NCI-H526 treated with DMSO at 0.1 percent for 48 hours (cell line): ENCODE results near the gene PPP1R14B.
A peak's percentile ranks its signal among the peaks of the same experiment; 100 is the strongest.

ENCODE experiments used
- DNase-seq: peaks from one replicate; lab custom pipeline; 2025; lab: John Stamatoyannopoulos, UW

Gene PPP1R14B

GRCh38 chr11:64245797-64246620 is 734 bp downstream of the PPP1R14B start:
- peak; percentile 40 for DNase-seq

DNA sequence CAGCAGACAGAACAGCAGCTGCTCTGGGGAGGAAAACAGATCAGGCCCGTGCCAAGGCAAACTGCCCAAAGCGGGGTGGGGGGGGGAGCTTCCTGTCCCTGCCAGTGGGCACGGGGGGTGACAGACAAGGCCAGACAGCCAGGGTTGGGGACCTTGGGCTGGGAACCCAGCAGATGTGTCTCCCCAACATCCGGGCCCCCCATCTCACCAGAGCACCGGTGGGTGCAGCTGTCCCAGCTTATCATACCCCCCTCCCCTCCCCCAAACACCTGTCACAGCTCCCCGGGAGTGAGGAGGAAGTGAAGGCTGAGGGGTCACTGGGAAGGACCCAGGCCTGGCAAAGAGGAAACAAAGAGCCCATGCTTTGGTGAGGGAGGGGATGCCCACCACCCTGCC is 1.3 kb downstream of the PPP1R14B start:
- DNase-seq = no peak

DNA sequence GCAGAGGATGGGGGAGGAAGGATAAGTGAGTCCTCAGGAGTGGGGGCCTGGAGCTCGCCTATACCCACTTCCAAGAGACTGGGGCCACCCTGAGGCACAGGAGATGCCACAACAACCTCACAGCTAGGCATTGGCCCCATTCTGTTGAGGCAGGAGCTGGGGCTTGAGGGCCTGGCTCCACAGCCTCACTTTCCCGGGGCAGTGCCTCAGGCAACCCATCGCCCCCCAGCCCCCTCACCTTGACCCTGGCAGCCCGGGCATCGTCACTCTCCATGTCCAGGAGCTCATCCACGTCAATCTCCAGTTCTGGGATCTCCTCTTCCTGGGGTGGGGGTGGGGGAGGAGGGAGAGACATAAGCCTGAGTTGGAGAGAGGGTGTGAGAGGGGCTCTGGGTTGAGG is 1.8 kb downstream of the PPP1R14B start:
- no peak for DNase-seq

DNA sequence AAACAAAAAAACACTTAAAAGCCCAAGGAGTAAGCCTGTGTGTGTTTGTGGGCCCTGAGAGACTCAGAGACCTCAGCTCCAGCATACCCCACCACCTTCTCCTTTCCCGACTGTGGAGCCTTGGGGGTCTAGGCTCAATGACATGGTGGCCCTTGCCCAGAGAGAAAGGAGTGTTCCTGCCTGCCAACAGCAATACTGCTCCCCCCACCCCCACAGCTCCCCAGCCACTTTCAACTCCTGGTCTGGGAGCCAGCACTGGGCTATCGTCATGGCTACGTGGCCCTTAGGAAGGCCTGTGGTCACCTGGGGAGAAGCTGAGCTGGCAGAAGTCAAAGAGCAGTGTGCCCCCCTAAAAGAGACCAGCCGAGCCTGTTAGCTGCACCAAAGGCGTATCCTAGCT is 2.6 kb downstream of the PPP1R14B start:
- no peak for DNase-seq

DNA sequence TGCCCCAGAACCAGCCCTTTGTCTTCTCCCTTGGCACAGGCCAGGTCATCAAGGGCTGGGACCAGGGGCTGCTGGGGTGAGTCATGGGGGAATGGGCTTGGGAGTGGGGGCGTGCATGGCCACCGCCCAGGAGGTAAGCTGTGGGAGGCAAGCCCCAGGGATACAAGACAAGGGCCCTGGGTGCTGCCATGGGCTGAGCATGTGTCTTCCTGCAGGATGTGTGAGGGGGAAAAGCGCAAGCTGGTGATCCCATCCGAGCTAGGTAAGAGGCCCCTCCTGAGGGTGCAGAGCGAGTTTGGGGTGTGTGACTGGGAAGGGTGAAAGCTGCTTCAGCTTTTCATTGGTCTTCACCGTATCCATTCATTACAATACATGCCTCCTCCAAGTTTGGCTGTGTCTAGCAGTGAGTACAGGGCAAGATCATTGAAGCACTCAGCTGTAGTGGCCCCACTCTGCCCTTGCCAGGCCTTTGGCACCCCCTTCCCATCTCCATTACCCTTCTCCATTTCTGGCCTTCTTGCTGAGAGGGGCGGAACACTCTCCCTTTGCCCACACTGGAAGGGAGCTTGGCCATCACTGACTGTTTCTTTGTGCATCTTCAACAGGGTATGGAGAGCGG is 3.4 kb downstream of the PPP1R14B start:
- DNase-seq = no peak

DNA sequence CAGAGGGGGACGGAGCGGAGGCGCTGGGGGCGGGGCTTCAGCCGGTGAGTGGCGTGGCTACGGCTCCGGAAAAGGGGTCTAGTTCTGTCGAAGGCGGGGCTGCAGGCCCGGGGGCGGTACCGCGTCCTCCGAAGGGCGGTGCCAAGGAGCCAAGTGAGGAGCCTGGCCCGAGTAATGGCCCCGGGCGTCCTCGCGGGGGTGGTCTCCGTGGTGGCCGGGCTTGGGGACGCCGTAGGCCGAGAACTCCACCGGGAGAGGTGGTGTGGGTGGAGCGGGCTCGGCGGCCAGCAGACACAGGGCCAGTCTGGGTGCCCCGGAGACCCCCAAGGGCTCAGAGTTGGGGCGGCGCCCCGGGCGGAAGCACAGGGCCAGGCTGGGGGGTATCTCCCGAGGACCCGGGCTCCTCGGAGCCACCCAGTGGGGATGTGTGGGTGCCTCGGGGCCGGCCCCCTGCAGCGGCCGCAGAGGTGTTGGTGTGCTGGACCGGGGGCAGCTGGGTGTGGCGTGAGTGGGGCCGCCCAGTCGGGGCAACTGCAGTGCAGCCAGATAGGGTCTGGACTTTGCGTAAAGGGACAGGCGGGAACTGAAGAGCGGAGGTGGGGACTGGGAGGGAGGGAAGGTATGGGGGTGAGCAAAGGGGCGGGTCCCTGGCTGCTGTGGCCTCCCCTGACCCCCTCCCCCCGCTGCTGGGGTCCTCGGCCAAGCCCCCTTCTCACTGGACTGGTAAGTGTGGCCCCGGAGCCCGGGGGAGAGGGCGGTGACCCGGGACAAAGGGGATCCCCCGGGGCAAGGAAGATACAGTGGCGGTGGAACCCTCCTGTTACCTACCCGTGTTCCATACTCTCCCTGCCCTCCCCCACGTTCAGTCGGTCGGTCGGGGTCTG is 5.0 kb downstream of the PPP1R14B start:
- DNase-seq = peak; percentile 30

- peak; percentile 98 for DNase-seq
Observed at GRCh38 chr11:64241241-64241490, 5.6 kb downstream of the PPP1R14B start.

GRCh38 chr11:64240435-64241240 is 6.1 kb downstream of the PPP1R14B start, which contains the start of gene FKBP2:
TSS of gene FKBP2 (plus strand) at chr11:64241095. CDS start at chr11:64242388, 1,293 bp downstream.
- DNase-seq = peak; percentile 93

GRCh38 chr11:64239662-64240434 is 6.9 kb downstream of the PPP1R14B start:
- DNase-seq = no peak

DNA sequence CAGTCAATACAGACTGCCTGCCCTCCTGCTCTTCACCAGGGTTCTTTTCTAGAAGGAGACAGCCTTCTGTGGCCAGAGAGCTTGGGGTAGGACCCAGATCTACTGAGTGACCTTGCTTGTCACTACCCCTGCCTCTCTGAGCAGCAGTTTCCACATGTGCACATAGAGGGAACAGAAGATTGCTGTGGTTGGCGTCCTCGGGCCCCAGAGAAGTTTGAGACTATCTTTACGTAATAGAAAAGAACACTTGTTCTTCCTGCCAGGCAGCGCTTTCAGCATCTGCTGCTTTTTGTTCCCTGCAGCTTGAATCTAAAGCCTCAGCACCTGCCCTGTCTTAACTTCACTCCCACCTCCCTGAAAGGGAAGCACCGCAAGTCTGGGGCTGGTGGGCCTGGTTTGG is 7.7 kb downstream of the PPP1R14B start:
- no peak for DNase-seq

DNA sequence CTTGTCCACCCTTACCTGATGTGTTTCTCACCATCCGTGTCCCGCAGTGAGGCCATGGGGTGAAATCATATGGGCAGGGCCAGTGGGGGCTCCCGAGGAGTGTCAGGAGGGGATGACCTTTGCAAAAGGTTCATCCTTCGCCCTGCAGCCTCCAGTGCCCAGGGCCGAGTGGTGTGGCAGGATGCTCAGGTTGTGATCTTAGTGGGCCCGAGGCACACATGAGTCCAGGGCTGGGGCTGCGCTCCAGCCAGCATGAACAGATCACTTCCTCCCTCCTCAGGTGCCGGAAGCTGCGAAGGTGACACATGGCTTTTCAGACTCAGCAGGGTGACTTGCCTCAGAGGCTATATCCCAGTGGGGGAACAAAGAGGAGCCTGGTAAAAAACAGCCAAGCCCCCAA is 8.7 kb downstream of the PPP1R14B start:
- DNase-seq = no peak

DNA sequence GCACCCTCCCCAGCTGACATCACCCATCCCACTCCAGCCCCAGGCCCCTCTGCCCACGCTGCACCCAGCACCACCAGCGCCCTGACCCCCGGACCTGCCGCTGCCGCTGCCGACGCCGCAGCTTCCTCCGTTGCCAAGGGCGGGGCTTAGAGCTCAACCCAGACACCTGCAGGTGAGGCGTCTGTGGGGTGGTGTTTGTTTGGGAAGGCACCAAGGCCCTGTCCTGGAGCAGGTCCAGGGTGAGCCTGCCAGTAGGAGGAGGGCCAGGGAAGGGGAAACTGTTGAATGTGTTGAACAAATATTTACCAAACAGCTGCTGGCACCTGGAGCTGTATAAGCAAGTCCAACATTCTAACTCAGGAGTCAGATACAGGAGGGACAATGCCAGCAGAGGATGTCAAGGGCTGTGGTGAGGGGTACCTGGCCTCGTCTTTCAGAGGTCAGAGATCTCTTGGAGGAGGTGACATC is 9.2 kb downstream of the PPP1R14B start:
- peak; percentile 60 for DNase-seq

- DNase-seq = no peak
Observed at GRCh38 chr11:64235437-64236161, 11.1 kb downstream of the PPP1R14B start.

GRCh38 chr11:64234647-64235379 is 11.9 kb downstream of the PPP1R14B start:
- DNase-seq = peak; percentile 69

DNA sequence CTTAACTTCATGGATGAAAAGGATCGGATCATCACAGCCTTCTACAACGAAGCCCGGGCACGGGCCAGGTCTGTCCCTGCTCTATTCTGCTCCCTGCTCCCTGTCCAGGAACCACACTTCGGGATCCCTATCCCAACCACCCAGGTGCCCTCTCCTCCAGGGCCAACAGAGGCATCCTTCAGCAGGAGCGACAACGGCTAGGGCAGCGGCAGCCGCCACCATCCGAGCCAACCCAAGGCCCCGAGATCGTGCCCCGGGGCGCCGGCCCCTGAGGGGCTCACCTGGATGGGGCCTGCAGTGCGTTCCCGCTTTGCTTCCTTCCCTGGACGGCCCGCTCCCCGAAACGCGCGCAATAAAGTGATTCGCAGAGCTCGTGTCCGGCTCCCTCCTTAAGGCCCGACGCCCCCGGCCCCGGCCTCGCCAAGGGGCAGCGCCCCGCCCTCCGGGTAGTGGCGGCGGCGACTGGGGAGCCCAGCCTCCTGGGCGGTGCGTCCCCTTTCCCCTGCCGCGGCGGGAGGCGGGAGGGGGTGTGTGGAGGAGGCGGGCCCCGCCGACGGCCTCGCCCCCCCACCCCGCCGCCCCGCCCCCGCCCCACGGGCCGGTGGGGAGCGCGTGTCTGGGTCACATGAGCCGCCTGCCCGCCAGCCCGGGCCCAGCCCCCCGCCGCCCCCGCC is 12.7 kb downstream of the PPP1R14B start, which contains the start of gene VEGFB:
TSS of gene VEGFB (plus strand) at position 672 of the 674 bp plus-strand sequence. CDS start 250 bp downstream, outside the sequence.
- DNase-seq = peak; percentile 48

- no peak for DNase-seq
Observed at GRCh38 chr11:64232967-64233315, 13.8 kb downstream of the PPP1R14B start.

DNA sequence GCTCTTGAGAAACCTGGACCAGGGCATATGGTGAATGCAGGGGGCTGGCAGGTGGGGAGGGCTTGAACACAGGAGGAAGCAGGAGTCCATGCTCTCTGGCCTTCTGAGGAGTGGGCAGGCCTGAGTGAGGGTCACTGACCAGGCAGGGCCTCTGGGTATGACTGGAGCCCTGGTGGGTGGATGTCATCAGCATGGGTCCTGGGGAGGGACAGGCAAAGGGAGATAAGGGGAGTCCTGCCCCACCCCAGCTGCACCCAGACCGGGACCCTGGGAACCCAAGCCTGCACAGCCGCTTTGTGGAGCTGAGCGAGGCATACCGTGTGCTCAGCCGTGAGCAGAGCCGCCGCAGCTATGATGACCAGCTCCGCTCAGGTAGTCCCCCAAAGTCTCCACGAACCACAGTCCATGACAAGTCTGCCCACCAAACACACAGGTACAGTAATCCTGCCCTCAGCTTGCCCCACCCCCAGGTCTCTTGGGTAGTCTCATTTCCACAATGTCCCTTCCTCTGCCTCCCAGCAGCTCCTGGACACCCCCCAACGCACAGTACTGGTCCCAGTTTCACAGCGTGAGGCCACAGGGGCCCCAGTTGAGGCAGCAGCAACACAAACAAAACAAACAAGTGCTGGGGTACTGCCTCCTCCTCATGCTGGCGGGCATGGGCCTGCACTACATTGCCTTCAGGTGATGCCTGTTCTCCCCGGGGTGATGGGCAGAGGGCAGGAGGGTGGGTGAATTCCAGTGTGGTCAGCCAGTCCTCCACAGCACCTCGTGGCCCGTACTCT is 14.4 kb downstream of the PPP1R14B start:
- DNase-seq = no peak

GRCh38 chr11:64231546-64231945 is 15.2 kb downstream of the PPP1R14B start:
- DNase-seq = no peak
